ENCODE measurements around the gene CGNL1.

GRCh38 chr15:57534281-57534680 is 158.0 kb downstream of the CGNL1 start:
- no peak for TF ChIP-seq CTCF (IDR thresholded peaks at IDR 0.05; ENCODE audit: poor library complexity)
- no peak for TF ChIP-seq EZH2 (IDR thresholded peaks at IDR 0.05; ENCODE audit: borderline replicate concordance)
- TF ChIP-seq EZH2phosphoT487 (IDR thresholded peaks at IDR 0.05; ENCODE audit: low read depth, severe bottlenecking, unreplicated experiment), result no peak

Measured in hepatocyte (in vitro differentiated cells).